Activated CD8-positive, alpha-beta T cell treated with anti-CD3 and anti-CD28 coated beads for 36 hours (primary cell): ENCODE measurements around the gene PRCD. TPM values are rescaled to one million over a fixed set of nuclear protein-coding genes. Genes with fewer than 3 reads are reported as not detected.

Source experiments
- ATAC-seq: fragments of 200-7000 bp; cut with Tn5 transposase; one replicate; pipeline ENCODE4 v1.10.0; 2021; ENCODE audit warnings: mild to moderate bottlenecking, moderate library complexity
- CTCF ChIA-PET: fragments of 350-600 bp; sonication (Branson Sonifier 250); formaldehyde crosslinking; loops from one replicate; lab custom pipeline; 2021; ENCODE audit warnings: antibody characterized with exemption; lab: Charles Lee
- POLR2A ChIA-PET: fragments of 350-600 bp; sonication (Branson Sonifier 250); formaldehyde crosslinking; loops from one replicate; lab custom pipeline; 2021; ENCODE audit warnings: antibody characterized with exemption; lab: Charles Lee
- DNase-seq: peaks from one replicate; pipeline ENCODE4 v3.0.0-alpha.2; 2020
- H3K27ac Mint-ChIP-seq: one replicate; pipeline ENCODE4 v1.8.0; 2021; ENCODE audit warnings: mild to moderate bottlenecking, mixed read lengths
- H3K27me3 Mint-ChIP-seq: one replicate; pipeline ENCODE4 v1.8.0; 2021; ENCODE audit warnings: mixed read lengths
- H3K36me3 Mint-ChIP-seq: one replicate; pipeline ENCODE4 v1.8.0; 2021; ENCODE audit warnings: low read depth, mixed read lengths
- H3K4me1 Mint-ChIP-seq: one replicate; pipeline ENCODE4 v1.8.0; 2021; ENCODE audit warnings: low read depth, mixed read lengths
- H3K4me3 Mint-ChIP-seq: one replicate; pipeline ENCODE4 v1.8.0; 2021; ENCODE audit warnings: mild to moderate bottlenecking, moderate library complexity, mixed read lengths
- H3K9me3 Mint-ChIP-seq: one replicate; pipeline ENCODE4 v1.8.0; 2021; ENCODE audit warnings: mixed read lengths
- intact Hi-C: fragments of 100-400 bp; cut with micrococcal nuclease; formaldehyde crosslinking; loops from one replicate; pipeline ENCODE4 v1.10.0; 2022
- total RNA-seq, 2 experiments: library from RNA; stranded (reverse); gene quantifications; one replicate each; pipeline ENCODE4 v1.2.3, GENCODE V29; 2021
- TF ChIP-seq, protein P1 (sequence below): fragments of 200-600 bp; IDR thresholded peaks from one replicate; pipeline ENCODE4 v1.8.0; 2022; ENCODE audit warnings: antibody characterized with exemption, mild to moderate bottlenecking

The PRCD gene
- total RNA-seq, 2 experiments from 2014 or later = not detected

DNA sequence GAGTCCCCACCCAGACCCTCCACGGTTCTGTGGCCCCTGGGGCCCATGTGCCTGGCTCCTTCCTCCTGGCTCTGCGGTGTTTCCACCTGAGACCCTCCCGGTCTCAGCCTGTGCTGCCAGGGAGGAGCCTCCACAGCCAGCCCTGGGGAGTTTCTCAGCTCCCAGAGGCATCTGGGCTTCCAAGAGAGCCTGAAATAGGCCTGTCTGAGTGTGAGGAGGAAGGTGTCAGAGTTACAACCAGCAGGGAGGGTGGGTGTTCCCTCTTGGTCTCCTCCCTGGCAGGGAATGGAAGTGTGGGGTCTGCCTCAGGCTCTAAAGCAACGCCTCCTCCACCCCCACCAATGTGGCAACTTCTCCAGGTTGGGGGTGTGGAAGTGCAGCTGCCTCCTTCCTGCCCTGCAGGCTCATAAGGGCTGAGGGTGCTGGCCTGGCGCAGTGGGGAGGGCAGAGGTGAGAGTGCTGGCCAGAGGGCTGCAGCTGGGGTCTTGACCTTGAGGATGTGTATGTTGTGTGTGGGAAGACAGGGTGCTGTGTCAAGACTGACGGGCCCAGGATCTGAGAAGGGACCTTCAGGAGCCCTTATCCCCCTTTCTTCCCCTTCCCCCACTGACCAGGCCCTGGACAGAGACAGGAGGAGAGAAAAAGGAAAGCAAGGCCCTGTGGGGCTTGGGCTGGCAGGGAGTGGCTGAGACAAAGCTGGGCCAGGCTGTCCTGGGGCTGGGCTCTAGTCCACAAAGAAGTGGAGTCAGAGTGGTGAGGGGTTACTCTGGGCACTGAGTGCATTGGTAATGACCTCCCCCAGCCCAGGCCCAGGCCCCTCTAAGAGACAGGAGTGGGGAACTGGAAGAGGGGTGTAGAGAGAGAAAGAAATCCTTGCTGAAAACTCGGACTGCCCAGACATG, 4.8 kb upstream of the PRCD start:
- Mint-ChIP-seq H3K27me3 (peaks cover 17% of the 10 kb centered on the region), H3K36me3 (no peaks in the 10 kb centered on the region), H3K9me3 (no peaks in the 10 kb centered on the region), H3K4me3 (no peak overlapping the region), H3K27ac (no peak overlapping the region), H3K4me1 (peaks cover 3% of the 10 kb centered on the region)
- intact Hi-C loops = no loop called here
- TF ChIP-seq, protein P1, sequence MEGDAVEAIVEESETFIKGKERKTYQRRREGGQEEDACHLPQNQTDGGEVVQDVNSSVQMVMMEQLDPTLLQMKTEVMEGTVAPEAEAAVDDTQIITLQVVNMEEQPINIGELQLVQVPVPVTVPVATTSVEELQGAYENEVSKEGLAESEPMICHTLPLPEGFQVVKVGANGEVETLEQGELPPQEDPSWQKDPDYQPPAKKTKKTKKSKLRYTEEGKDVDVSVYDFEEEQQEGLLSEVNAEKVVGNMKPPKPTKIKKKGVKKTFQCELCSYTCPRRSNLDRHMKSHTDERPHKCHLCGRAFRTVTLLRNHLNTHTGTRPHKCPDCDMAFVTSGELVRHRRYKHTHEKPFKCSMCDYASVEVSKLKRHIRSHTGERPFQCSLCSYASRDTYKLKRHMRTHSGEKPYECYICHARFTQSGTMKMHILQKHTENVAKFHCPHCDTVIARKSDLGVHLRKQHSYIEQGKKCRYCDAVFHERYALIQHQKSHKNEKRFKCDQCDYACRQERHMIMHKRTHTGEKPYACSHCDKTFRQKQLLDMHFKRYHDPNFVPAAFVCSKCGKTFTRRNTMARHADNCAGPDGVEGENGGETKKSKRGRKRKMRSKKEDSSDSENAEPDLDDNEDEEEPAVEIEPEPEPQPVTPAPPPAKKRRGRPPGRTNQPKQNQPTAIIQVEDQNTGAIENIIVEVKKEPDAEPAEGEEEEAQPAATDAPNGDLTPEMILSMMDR = no peak
- CTCF ChIA-PET = interaction anchor here (1.0 to 1.9 kb wide), 2 partner anchors 12 kb away, joined by 3 to 14 read pairs; no protein-coding TSS in a partner anchor
- no peak for ATAC-seq
- POLR2A ChIA-PET = no interaction called here
- DNase-seq = no peak

DNA sequence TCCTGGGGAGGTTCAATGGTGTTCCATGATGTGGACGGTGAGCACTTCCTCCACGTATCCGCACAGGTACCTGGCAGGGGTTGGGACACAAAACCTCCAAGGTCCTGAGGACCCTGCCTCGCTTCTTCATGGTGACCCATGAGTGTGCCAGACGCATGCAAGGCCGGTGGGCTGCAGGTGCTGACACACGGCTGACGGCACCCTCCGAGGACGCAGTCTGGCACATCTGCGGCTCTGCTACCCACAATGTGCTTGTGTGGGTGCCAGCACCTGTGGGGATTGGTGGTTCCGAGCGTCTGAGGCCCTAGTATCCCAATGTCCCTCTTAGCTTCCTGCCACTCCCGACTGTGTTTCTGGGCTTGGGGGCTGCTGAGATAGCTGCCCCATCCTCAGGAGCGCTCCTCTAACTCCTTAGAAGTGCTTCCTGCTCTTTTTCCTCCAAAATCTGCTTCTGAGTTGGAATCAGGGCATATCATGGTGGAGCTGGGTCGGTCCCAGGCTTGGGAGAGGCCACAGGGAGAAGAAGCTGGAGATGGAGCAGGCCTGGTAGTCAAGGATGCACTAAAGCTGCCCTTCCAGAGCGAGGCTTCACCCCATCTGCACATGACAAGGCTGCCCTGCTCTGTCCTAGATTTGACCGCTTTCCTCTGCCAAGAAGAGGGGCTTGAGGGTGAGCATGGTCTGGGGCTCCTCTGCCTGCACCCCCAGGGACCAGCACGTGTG, 3.9 kb upstream of the PRCD start:
- Mint-ChIP-seq H3K27me3 (peaks cover 18% of the 10 kb centered on the region), H3K4me1 (peaks cover 7% of the 10 kb centered on the region), H3K27ac (no peak overlapping the region), H3K4me3 (no peak overlapping the region), H3K9me3 (no peaks in the 10 kb centered on the region), H3K36me3 (no peaks in the 10 kb centered on the region)
- ChIA-PET POLR2A (no interaction called here), CTCF (interaction anchor here (1.0 to 1.9 kb wide), 5 partner anchors 8 to 89 kb away, joined by 3 to 14 read pairs (median 4); partner anchors contain the start of gene AANAT)
- DNase-seq (no peak), ATAC-seq (no peak)
- intact Hi-C loops = no loop called here
- TF ChIP-seq, protein P1 = no peak

DNA sequence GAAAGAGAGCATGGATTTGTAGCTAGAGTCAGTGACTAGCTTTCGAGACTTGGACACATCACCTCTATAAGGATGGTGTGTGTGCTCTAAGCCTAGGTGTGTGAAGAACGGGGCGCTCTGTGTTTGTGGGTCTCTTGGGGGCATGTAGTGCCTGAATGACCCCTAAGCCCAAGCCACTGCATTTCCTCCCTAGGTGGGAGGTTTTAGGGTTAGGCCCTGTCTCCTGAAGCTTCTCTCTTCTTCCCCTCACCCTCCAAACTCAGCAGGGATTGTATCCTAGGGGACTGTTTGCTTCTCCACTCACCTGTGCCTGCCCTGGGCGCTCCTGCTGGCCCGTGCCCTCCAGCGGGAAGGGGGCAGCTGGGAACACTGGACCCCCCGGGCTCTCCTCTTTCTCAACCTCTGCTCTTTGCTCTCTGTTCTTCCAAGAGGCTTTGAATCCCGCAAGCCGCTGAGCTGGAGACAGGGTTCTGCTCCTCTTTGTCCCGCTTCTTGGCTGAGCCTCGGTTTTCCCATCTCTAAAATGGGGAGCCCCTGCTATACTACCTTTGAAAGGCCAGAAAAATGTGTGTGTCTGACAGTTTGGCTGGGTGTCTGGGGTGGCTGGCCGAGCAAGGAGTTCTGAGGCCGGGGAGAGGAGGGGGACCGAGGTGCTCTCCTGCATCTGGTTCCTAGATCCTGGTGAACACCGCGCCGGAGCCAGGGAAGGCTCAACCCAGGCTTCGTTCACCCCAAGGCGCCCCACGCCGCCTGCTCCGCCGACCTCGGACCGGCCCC, 3.1 kb upstream of the PRCD start:
- no peak for ATAC-seq
- no peak for DNase-seq
- Mint-ChIP-seq H3K9me3 (no peaks in the 10 kb centered on the region), H3K27me3 (peaks cover 20% of the 10 kb centered on the region), H3K36me3 (no peaks in the 10 kb centered on the region), H3K4me1 (peaks cover 8% of the 10 kb centered on the region), H3K4me3 (no peak overlapping the region), H3K27ac (no peak overlapping the region)
- intact Hi-C loops = no loop called here
- TF ChIP-seq, protein P1 = no peak
- ChIA-PET CTCF (interaction anchor here (1.0 to 1.9 kb wide), 5 partner anchors 9 to 88 kb away, joined by 3 to 14 read pairs (median 4); partner anchors contain the start of gene AANAT), POLR2A (no interaction called here)

DNA sequence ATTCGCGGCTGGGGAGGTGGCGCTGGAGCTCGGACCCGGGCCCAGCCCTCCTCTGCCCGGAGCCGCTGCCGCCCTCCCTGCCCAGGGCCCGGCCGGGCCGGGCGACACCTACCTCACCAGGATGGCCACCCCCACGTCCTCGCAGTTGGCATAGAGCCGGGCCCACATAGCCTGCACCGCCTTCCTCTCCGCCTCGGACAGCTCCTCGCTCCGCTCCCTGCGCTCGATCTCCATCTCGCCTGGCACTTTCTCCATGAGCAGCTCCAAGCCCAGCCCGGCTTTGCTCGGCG, 2.6 kb upstream of the PRCD start:
- Mint-ChIP-seq H3K4me3 (no peak overlapping the region), H3K36me3 (no peaks in the 10 kb centered on the region), H3K27me3 (peaks cover 22% of the 10 kb centered on the region), H3K9me3 (no peaks in the 10 kb centered on the region), H3K4me1 (peaks cover 8% of the 10 kb centered on the region), H3K27ac (no peak overlapping the region)
- no peak for DNase-seq
- CTCF ChIA-PET = interaction anchor here (1.3 to 1.9 kb wide), 2 partner anchors 9 to 14 kb away, joined by 4 to 14 read pairs; no protein-coding TSS in a partner anchor
- ATAC-seq = peak; percentile 28
- POLR2A ChIA-PET = no interaction called here
- TF ChIP-seq, protein P1 = no peak
- intact Hi-C loops = no loop called here
